NCI-H2171 treated with DMSO at 0.1 percent for 48 hours (cell line): ENCODE measurements around the gene CCDC150.
"Not testable (repeated sequence)": the region's sequence is repeated elsewhere in the genome, so short reads cannot be mapped to it uniquely, and the experiment has no call there.

Source experiments
- DNase-seq: peaks from one replicate; lab custom pipeline; 2025; lab: John Stamatoyannopoulos, UW

CCDC150 gene

GRCh38 chr2:196711625-196712024, 72.1 kb downstream of the CCDC150 start:
- no peak for DNase-seq

DNA sequence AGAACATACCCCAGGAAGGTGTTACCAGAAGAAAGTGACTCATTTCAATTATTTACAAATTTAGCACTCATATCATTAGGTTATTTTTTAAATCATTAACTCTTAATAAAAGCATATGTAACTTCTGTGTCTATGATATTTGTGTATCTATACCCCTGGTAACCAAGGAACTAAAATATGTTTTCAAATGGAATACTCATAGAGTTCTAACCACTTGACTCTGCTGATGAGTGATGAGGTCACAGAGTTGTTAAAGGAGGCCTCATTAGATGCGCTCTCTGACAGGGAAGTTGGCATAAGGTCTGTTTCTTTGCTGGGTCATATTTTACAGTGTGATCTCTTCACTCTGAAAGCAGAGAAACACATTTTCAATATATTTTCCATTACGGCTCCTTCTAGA, 73.4 kb downstream of the CCDC150 start:
- no peak for DNase-seq

- no peak for DNase-seq
Measured at GRCh38 chr2:196718419-196719109, 79.0 kb downstream of the CCDC150 start.

GRCh38 chr2:196719110-196719872, 79.8 kb downstream of the CCDC150 start:
- no peak for DNase-seq

DNA sequence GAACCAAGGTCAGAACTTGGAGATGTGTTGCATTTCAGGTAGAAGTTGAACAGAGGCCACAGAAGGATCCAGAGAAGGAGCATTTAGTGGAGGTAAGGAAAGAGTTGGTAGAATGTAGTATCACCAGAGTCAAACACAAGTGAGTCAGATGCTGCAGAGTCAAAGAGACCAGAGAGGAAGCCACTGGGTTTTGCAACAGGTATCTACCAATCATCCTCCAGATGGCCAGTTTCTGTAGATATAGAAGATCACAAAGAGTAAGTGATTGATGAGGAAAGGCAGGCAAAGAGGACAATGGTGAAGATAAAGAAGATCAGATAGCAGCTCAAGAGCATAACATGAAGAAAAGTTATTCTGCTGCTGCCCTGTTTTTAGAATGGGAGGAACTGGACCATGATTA, 84.1 kb downstream of the CCDC150 start:
- DNase-seq: no peak

- no peak for DNase-seq
Measured at GRCh38 chr2:196725218-196725617, 85.7 kb downstream of the CCDC150 start.

- DNase-seq: no peak
Measured at GRCh38 chr2:196725882-196726281, 86.4 kb downstream of the CCDC150 start.

- no peak for DNase-seq
Measured at GRCh38 chr2:196729418-196729817, 89.9 kb downstream of the CCDC150 start.

DNA sequence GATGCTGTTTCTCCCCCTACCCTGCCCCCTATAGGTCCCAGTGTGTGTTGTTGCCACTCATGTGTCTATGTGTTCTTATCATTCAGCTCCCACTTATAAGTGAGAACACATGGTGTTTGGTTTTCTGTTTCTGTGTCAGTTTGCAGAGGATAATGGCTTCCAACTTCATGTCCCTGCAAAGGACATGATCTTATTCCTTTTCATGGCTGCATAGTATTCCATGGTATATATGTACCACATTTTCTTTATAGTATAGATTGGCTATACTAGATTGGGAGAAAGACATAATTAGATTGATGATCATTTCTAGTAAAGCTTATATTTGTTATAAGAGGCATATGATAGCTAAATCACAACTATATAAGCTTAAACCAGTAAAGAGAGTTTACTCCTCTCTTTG, 97.1 kb downstream of the CCDC150 start:
- DNase-seq: not testable (repeated sequence)

- DNase-seq: no peak
Measured at GRCh38 chr2:196737046-196737445, 97.5 kb downstream of the CCDC150 start.

- no peak for DNase-seq
Measured at GRCh38 chr2:196739031-196739430, 99.5 kb downstream of the CCDC150 start.

- DNase-seq: no peak
Measured at GRCh38 chr2:196742216-196742615, 102.7 kb downstream of the CCDC150 start.

DNA sequence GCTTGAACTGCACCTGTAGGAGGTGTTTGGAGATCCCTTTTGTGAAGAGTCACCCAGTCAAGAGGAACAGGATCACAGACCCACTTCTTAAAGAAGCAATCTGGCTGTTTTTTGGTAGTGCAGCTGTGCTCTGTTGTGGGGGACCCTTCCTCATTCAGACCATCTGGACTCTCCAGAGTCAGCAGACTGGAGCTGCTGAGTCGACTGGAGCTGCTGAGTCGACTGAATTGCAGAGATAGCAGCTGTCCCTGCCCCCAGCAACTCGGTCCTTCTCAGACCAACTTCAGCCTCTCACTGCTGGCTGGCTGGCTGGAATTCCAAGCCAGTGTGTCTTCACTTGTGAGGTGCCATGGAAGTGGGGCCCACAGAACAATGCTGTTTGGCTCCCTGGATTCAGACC, 103.2 kb downstream of the CCDC150 start:
- peak; percentile 72 for DNase-seq

DNA sequence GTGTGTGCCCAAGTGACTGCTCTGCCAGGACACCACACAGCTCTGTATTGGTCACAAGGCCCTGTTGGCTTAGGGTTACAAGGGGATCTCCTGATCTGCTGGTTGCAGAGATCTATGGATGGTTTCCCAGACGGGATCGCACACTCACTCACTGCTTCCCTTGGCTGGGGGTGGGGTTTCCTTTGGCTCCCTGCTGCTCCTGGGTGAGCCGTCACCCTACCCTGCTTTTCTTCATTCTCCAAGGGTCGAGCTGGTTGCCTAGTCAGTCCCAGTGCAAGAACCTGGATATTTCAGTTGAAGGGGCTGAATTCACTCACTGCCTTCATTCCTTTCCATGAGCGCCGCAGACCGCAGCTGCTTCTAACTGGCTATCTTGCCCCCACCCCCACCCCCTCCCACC, 103.7 kb downstream of the CCDC150 start:
- no peak for DNase-seq

- DNase-seq: no peak
Measured at GRCh38 chr2:196745711-196746110, 106.2 kb downstream of the CCDC150 start.

- no peak for DNase-seq
Measured at GRCh38 chr2:196747400-196747799, 107.9 kb downstream of the CCDC150 start.

GRCh38 chr2:196748123-196748522, 108.6 kb downstream of the CCDC150 start:
- DNase-seq: no peak

GRCh38 chr2:196750291-196750923, 110.9 kb downstream of the CCDC150 start:
- DNase-seq: no peak

- DNase-seq: peak; percentile 40
Measured at GRCh38 chr2:196750977-196751631, 111.6 kb downstream of the CCDC150 start.

GRCh38 chr2:196758474-196759377, 119.2 kb downstream of the CCDC150 start:
- DNase-seq: peak; percentile 54

GRCh38 chr2:196759378-196759706, 119.8 kb downstream of the CCDC150 start:
- no peak for DNase-seq

GRCh38 chr2:196767101-196767500, 127.6 kb downstream of the CCDC150 start:
- no peak for DNase-seq
